GM19240 (cell line): ENCODE data around the gene PLEKHA7.

Experiments used
- DNase-seq: peaks from one replicate; pipeline ENCODE4 v3.0.0; 2011; ENCODE audit warnings: low spot score; ENCODE audit not compliant: insufficient read length

The PLEKHA7 gene

GRCh38 chr11:16778286-16778685 is 235.9 kb downstream of the PLEKHA7 start:
- DNase-seq = no peak

GRCh38 chr11:16777613-16777975 is 236.6 kb downstream of the PLEKHA7 start:
- no peak for DNase-seq

- DNase-seq = no peak
Observed at GRCh38 chr11:16776711-16777612, 237.3 kb downstream of the PLEKHA7 start.

GRCh38 chr11:16775614-16776283 is 238.5 kb downstream of the PLEKHA7 start:
- no peak for DNase-seq

GRCh38 chr11:16774936-16775613 is 239.1 kb downstream of the PLEKHA7 start:
- no peak for DNase-seq

- no peak for DNase-seq
Observed at GRCh38 chr11:16773981-16774935, 240.0 kb downstream of the PLEKHA7 start.

GRCh38 chr11:16772141-16772512 is 242.1 kb downstream of the PLEKHA7 start:
- no peak for DNase-seq

- DNase-seq = no peak
Observed at GRCh38 chr11:16771350-16772140, 242.7 kb downstream of the PLEKHA7 start.

GRCh38 chr11:16770016-16770415 is 244.2 kb downstream of the PLEKHA7 start:
- DNase-seq = no peak

- no peak for DNase-seq
Observed at GRCh38 chr11:16769386-16769785, 244.8 kb downstream of the PLEKHA7 start.

- DNase-seq = no peak
Observed at GRCh38 chr11:16767957-16768356, 246.3 kb downstream of the PLEKHA7 start.

GRCh38 chr11:16767137-16767536 is 247.1 kb downstream of the PLEKHA7 start:
- no peak for DNase-seq

GRCh38 chr11:16764888-16765287 is 249.3 kb downstream of the PLEKHA7 start:
- DNase-seq = no peak

GRCh38 chr11:16763746-16764145 is 250.5 kb downstream of the PLEKHA7 start:
- no peak for DNase-seq

GRCh38 chr11:16759857-16760508 is 254.2 kb downstream of the PLEKHA7 start:
- DNase-seq = no peak

GRCh38 chr11:16758382-16759024 is 255.7 kb downstream of the PLEKHA7 start:
- no peak for DNase-seq

- no peak for DNase-seq
Observed at GRCh38 chr11:16750417-16750816, 263.8 kb downstream of the PLEKHA7 start.

GRCh38 chr11:16749666-16750065 is 264.5 kb downstream of the PLEKHA7 start:
- DNase-seq = no peak

- no peak for DNase-seq
Observed at GRCh38 chr11:16749092-16749491, 265.1 kb downstream of the PLEKHA7 start.
